GM12872 (cell line): Measurements from ENCODE around the gene SUSD4.

Source experiments
- TF ChIP-seq, protein P1 (sequence below): IDR thresholded peaks from 3 replicates; pipeline ENCODE4 v1.5.1; 2011; ENCODE audit warnings: low read depth, mild to moderate bottlenecking, low read length, moderate library complexity; ENCODE audit not compliant: insufficient read depth

The SUSD4 gene

DNA sequence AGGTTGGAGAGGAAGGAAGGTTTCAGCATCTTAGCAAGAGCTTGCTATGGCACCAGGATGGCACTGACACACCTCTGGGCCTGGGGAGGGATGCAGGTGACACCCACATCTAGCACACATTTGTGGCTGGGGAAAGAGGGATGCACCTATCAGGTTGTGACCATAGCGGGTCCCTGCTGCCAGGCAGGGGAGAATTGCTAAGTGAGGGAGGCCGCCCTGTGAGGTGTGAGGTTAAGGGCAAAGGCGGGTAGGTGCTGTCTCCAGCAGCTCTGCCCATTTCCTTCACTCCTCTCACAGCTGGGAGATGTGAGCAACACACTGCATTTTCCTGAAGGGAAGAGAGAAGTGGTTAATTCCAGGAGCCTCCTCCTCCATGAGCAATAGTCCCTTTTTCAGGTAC is 137.7 kb downstream of the SUSD4 start:
- TF ChIP-seq, protein P1, sequence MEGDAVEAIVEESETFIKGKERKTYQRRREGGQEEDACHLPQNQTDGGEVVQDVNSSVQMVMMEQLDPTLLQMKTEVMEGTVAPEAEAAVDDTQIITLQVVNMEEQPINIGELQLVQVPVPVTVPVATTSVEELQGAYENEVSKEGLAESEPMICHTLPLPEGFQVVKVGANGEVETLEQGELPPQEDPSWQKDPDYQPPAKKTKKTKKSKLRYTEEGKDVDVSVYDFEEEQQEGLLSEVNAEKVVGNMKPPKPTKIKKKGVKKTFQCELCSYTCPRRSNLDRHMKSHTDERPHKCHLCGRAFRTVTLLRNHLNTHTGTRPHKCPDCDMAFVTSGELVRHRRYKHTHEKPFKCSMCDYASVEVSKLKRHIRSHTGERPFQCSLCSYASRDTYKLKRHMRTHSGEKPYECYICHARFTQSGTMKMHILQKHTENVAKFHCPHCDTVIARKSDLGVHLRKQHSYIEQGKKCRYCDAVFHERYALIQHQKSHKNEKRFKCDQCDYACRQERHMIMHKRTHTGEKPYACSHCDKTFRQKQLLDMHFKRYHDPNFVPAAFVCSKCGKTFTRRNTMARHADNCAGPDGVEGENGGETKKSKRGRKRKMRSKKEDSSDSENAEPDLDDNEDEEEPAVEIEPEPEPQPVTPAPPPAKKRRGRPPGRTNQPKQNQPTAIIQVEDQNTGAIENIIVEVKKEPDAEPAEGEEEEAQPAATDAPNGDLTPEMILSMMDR, result no peak

DNA sequence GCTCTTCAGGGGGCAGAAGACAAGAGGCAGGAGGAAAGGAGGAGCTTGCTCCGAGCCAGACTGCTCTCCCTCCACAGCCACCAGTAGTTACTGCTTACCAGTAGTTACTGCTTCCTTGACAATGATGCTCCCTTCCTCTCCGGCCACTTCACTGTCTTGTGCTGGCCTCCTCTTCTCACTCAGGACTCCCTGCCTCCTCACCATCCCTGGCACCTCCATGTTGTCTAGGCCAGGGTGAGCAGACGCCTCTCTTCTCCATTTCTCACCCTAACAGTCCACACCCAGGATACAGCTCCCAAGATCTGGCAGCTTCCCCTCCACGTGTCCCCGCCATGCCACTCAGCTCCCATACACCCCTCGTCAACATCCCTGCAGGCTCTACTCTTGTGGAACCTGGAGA is 138.5 kb downstream of the SUSD4 start:
- TF ChIP-seq, protein P1, result no peak

DNA sequence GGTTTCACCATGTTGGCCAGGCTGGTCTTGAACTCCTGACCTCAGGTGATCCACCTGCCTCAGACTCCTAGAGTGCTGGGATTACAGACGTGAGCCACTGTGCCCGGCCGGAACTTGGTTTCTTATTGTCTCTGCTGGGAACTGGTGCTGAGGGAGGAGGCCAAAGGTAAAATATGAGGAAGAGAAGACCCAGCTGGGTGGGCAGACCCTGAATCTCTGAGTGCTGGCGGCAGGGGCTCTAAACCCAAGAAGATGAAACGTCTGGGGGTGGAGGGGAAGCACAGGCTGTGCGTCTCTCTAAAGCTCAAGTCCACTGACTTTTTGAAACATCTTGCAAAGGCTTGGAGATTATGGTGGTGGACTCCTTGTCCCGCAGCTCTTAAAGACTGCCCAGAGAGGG is 138.9 kb downstream of the SUSD4 start:
- TF ChIP-seq, protein P1, result no peak

DNA sequence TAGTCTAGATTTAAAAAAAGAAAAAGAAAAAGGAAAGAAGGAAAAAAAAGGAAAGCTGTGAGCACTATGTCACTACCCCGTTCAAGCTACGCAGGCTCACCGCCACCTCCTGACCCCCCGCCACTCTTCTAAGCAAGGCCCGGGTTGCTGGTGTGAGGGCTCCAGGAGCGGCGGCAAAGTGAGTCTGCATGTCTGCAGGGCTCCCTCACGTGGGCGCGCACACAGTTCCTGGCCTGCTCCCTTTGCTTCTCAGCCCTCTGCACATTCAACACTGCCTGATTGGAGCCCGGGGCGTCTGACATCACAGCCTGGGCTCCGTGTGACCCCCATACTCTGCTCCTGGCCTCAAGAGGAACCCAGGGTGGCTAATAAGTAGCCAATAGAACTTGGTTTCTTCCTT is 139.5 kb downstream of the SUSD4 start:
- TF ChIP-seq, protein P1, result no peak

DNA sequence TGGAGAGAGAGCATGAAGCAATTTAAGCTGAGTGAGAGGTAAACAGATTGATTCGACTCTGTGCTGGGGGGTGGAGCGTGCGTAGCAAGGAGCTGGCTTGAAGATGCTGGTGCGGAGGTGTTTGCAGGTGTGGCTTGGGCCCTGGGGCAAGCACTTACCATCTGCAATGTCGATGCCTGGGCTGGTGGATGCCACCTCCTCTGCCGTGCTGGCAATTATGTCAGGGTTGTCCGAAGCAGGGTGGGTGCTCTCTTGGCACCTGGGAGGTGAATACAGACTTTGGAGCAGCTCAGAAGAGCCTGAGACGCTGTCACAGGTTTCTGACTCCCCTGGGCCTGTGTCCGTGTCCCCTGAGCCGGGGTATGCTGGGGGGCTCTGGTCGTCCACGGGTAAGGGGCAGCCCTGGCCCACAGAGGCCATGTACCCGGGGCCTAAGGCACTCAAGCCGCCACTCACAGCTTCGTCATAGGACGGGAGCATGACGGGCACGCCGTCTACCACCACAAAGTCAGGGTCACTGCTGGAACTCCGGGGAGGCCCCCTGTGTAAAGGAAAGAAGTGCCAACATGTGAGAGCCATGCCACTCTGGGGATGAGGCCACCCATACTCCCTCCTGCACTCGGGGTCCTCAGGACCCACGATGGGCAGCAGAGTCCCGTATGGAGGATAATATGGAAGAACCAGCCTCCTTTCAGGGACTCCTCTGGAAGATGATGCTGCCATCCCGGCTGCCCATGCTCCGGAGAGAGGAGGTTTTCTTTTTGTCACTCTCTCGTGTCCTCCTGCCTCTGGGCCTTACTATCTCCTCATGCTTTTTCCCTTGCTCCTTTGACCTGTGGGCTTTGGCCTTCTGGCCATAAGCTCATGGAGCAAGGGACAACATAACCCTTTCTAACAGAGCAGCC is 140.6 kb downstream of the SUSD4 start:
- TF ChIP-seq, protein P1, result no peak

DNA sequence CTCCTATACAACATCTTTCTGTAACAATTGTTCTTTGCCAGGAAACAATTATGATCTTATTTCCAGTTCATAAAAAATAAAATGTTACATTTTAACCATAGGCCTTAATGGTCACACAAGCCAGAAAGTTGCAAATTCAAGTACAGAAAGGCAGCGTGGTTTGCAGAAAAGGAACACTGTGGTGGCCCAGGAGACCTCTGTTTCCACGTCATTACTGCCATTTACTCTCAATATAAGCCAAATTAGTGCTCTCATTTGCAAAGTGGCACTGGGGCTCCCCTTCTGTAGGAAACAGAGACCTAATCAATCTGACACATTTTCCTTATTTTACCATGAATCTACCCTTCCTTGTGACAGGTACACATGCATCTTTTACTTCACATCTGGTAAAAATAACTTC is 141.6 kb downstream of the SUSD4 start:
- TF ChIP-seq, protein P1, result no peak

DNA sequence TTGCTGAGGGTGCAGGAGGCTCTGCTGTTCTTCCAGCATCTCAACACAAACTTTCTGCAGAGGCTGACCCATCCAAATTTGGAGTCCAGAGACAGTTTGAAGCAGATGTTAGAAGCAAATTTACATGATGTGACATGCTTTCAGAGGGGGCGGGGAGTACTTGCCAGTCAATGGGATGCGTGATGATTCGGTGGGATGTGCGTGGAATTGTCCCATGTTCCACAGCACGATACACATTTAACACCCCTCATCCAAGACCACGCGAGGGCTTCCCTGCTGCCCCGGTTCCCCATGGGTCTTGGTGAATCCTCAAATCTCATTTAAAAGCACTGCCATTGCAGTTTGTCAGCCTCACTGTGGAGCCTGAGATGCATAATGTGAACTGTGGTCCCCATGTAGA is 142.3 kb downstream of the SUSD4 start:
- TF ChIP-seq, protein P1, result no peak
